Smooth muscle cell (in vitro differentiated cells): Measurements from ENCODE around the gene ATP5PF. TPM values are rescaled to one million over a fixed set of nuclear protein-coding genes. Genes with fewer than 3 reads are reported as not detected.
"Not testable (repeated sequence)": the region's sequence is repeated elsewhere in the genome, so short reads cannot be mapped to it uniquely, and the experiment has no call there.

Source experiments
- DNase-seq: peaks from one replicate; lab custom pipeline; 2025; ENCODE audit not compliant: unreplicated experiment; lab: John Stamatoyannopoulos, UW
- H2AFZ ChIP-seq: fragments of 200-600 bp; sonication (generic); 2 replicates; pipeline ENCODE4 v1.6.0; 2016; ENCODE audit warnings: antibody characterized with exemption, low read depth, mild to moderate bottlenecking
- H3F3A ChIP-seq: fragments of 200-600 bp; sonication (generic); 2 replicates; pipeline ENCODE4 v1.6.0; 2017; ENCODE audit warnings: antibody characterized with exemption, low read depth
- H3K27ac ChIP-seq: fragments of 200-600 bp; sonication (generic); 2 replicates; pipeline ENCODE4 v1.5.1; 2016; ENCODE audit warnings: low read depth, mild to moderate bottlenecking
- H3K27me3 ChIP-seq: fragments of 200-600 bp; sonication (generic); 2 replicates; pipeline ENCODE4 v1.6.1; 2016; ENCODE audit warnings: low read depth, mild to moderate bottlenecking
- H3K36me3 ChIP-seq: fragments of 200-600 bp; sonication (generic); 2 replicates; pipeline ENCODE4 v1.5.1; 2016; ENCODE audit warnings: low read depth
- H3K4me1 ChIP-seq: fragments of 200-600 bp; sonication (generic); 2 replicates; pipeline ENCODE4 v1.5.1; 2016; ENCODE audit warnings: low read depth
- H3K4me2 ChIP-seq: fragments of 200-600 bp; sonication (generic); 2 replicates; pipeline ENCODE4 v1.6.0; 2016; ENCODE audit warnings: mild to moderate bottlenecking
- H3K4me3 ChIP-seq: fragments of 200-600 bp; sonication (generic); 2 replicates; pipeline ENCODE4 v1.5.1; 2016; ENCODE audit warnings: mild to moderate bottlenecking
- H3K79me2 ChIP-seq: fragments of 200-600 bp; sonication (generic); 2 replicates; pipeline ENCODE4 v1.6.0; 2016; ENCODE audit warnings: low read depth, mild to moderate bottlenecking
- H3K9ac ChIP-seq: fragments of 200-600 bp; sonication (generic); 2 replicates; pipeline ENCODE4 v1.6.0; 2016; ENCODE audit warnings: low read depth
- H3K9me3 ChIP-seq: fragments of 200-600 bp; sonication (generic); replicated peaks from 2 replicates; pipeline ENCODE4 v1.5.1; 2016; ENCODE audit warnings: low read depth
- H4K20me1 ChIP-seq: fragments of 200-600 bp; sonication (generic); 2 replicates; pipeline ENCODE4 v1.6.0; 2016; ENCODE audit warnings: low read depth
- CTCF ChIP-seq: fragments of 200-600 bp; sonication (generic); IDR thresholded peaks from 2 replicates; pipeline ENCODE4 v1.5.1; 2017; ENCODE audit warnings: borderline replicate concordance, mild to moderate bottlenecking, antibody characterized with exemption; ENCODE audit not compliant: insufficient read depth, poor library complexity, severe bottlenecking
- WGBS: methylation state at CpG from one replicate; pipeline ENCODE4 v1.1.7; 2016; ENCODE audit warnings: low lambda C conversion rate; 5-methylcytosine and 5-hydroxymethylcytosine counted together
- polyA plus RNA-seq: library from polyadenylated mRNA; unstranded; fragments of >200 nt; fragmentation: Nextera tagmentation; extraction: Ambion mirVana; gene quantifications from 2 replicates; pipeline ENCODE4 v1.2.1, GENCODE V29; 2016
- total RNA-seq: library from RNA; depleted of rRNA; stranded (reverse); fragments of >200 nt; gene quantifications from 2 replicates; pipeline ENCODE4 v1.2.3, GENCODE V29; 2014

The ATP5PF gene
- total and polyA plus RNA-seq, 2 experiments from 2014 or later: 127 to 304 TPM

GRCh38 chr21:25709684-25710265, 24.9 kb downstream of the ATP5PF start:
- no peaks in the 10 kb centered on the region for H3K79me2 ChIP-seq
- 86% methylated on average over 5 of the region's 5 CpGs for WGBS
- no peaks in the 10 kb centered on the region for H3F3A ChIP-seq
- no peaks in the 10 kb centered on the region for H3K36me3 ChIP-seq
- no peak overlapping the region for H3K4me3 ChIP-seq
- no peak overlapping the region for H3K9ac ChIP-seq
- no peaks in the 10 kb centered on the region for H3K9me3 ChIP-seq
- H3K4me1 ChIP-seq: no peaks in the 10 kb centered on the region
- H3K27me3 ChIP-seq: no peaks in the 10 kb centered on the region
- H4K20me1 ChIP-seq: no peaks in the 10 kb centered on the region
- H3K27ac ChIP-seq: no peak overlapping the region
- H3K4me2 ChIP-seq: no peak overlapping the region
- H2AFZ ChIP-seq: no peak overlapping the region
- DNase-seq: no peak
- no peak for TF ChIP-seq CTCF

- TF ChIP-seq CTCF: peak; percentile 93
- Histone ChIP-seq H3K27me3 (no peaks in the 10 kb centered on the region), H4K20me1 (no peaks in the 10 kb centered on the region), H3K36me3 (no peaks in the 10 kb centered on the region), H3K9me3 (no peaks in the 10 kb centered on the region), H3F3A (no peaks in the 10 kb centered on the region), H3K4me3 (no peak overlapping the region), H3K79me2 (no peaks in the 10 kb centered on the region), H3K4me1 (no peaks in the 10 kb centered on the region), H3K27ac (no peak overlapping the region), H2AFZ (no peak overlapping the region), H3K4me2 (no peak overlapping the region), H3K9ac (no peak overlapping the region)
- WGBS: 59% methylated on average over 7 of the region's 7 CpGs
- DNase-seq: no peak
These were observed 26.1 kb downstream of the ATP5PF start for GRCh38 chr21:25708467-25709065.

GRCh38 chr21:25701529-25701928, 33.2 kb downstream of the ATP5PF start:
- no peak overlapping the region for H3K4me3 ChIP-seq
- H3K27ac ChIP-seq: peak overlapping the region; percentile 67
- no peaks in the 10 kb centered on the region for H3K9me3 ChIP-seq
- no peaks in the 10 kb centered on the region for H4K20me1 ChIP-seq
- peaks cover 4% of the 10 kb centered on the region for H3K4me1 ChIP-seq
- peak overlapping the region; percentile 7 for H2AFZ ChIP-seq
- H3K36me3 ChIP-seq: no peaks in the 10 kb centered on the region
- no peak overlapping the region for H3K9ac ChIP-seq
- WGBS: 70% methylated on average over 4 of the region's 4 CpGs
- peaks cover 8% of the 10 kb centered on the region for H3F3A ChIP-seq
- no peak overlapping the region for H3K4me2 ChIP-seq
- H3K79me2 ChIP-seq: no peaks in the 10 kb centered on the region
- no peak for TF ChIP-seq CTCF
- DNase-seq: no peak
- H3K27me3 ChIP-seq: no peaks in the 10 kb centered on the region

GRCh38 chr21:25700741-25701140, 34.0 kb downstream of the ATP5PF start:
- H3K4me2 ChIP-seq: no peak overlapping the region

GRCh38 chr21:25695461-25695860, 39.2 kb downstream of the ATP5PF start:
- H3K9me3 ChIP-seq, H4K20me1 ChIP-seq, H3K27ac ChIP-seq, H3K4me3 ChIP-seq, H3K4me1 ChIP-seq, H2AFZ ChIP-seq, H3F3A ChIP-seq, H3K9ac ChIP-seq, H3K79me2 ChIP-seq, DNase-seq, H3K4me2 ChIP-seq, H3K27me3 ChIP-seq, H3K36me3 ChIP-seq: not testable (repeated sequence)
- 98% methylated on average over 22 of the region's 36 CpGs for WGBS

More at GRCh38 chr21:25700741-25701140, 34.0 kb downstream of the ATP5PF start:
- no peaks in the 10 kb centered on the region for H3K36me3 ChIP-seq
- H3K27ac ChIP-seq: peak overlapping the region; percentile 67
- TF ChIP-seq CTCF: no peak
- no peak overlapping the region for H2AFZ ChIP-seq
- WGBS: 53% methylated on average over 1 of the region's 1 CpG
- H3K4me3 ChIP-seq: no peak overlapping the region
- peaks cover 4% of the 10 kb centered on the region for H3K4me1 ChIP-seq
- H3K9ac ChIP-seq: no peak overlapping the region
- no peaks in the 10 kb centered on the region for H3K9me3 ChIP-seq
- no peaks in the 10 kb centered on the region for H3K79me2 ChIP-seq
- no peaks in the 10 kb centered on the region for H4K20me1 ChIP-seq
- DNase-seq: no peak
- no peaks in the 10 kb centered on the region for H3K27me3 ChIP-seq
- H3F3A ChIP-seq: peaks cover 8% of the 10 kb centered on the region
